B cell (primary cell): ENCODE data around the gene DOLPP1. TPM values are rescaled to one million over a fixed set of nuclear protein-coding genes. Genes with fewer than 3 reads are reported as not detected.

Experiments
- ATAC-seq: fragments of 200-7000 bp; cut with Tn5 transposase; one replicate; pipeline ENCODE4 v1.10.0; 2021; ENCODE audit warnings: low read depth, mild to moderate bottlenecking, moderate number of reproducible peaks, moderate library complexity
- CTCF ChIA-PET: fragments of 350-600 bp; sonication (Branson Sonifier 250); formaldehyde crosslinking; loops from one replicate; lab custom pipeline; 2021; ENCODE audit warnings: antibody characterized with exemption, inconsistent platforms; lab: Charles Lee
- POLR2A ChIA-PET: fragments of 350-600 bp; sonication (Branson Sonifier 250); formaldehyde crosslinking; loops from one replicate; lab custom pipeline; 2021; ENCODE audit warnings: antibody characterized with exemption; lab: Charles Lee
- DNase-seq: peaks from one replicate; pipeline ENCODE4 v3.0.0; 2013
- H2AFZ ChIP-seq: 2 replicates; pipeline ENCODE4 v1.6.1; 2012; ENCODE audit warnings: mild to moderate bottlenecking, low read depth, low read length; ENCODE audit not compliant: insufficient read depth, poor library complexity, severe bottlenecking
- H3K27ac ChIP-seq, 2 donors: 1 replicate in 1 of 2; 2 replicates in 1 of 2; pipeline ENCODE4 v1.5.1; 2012 to 2013; ENCODE audit warnings: low read length in 2 of 2, mild to moderate bottlenecking in 2 of 2, moderate library complexity in 1 of 2
- H3K27me3 ChIP-seq, 4 experiments: fragments of 200-600 bp in 1 of 4; sonication (generic) in 1 of 4; replicated peaks in 1 of 4; 1 replicate in 2 of 4; 2 replicates in 2 of 4; pipeline versions ENCODE4 v1.6.1 to v1.7.0; 2013 to 2016; ENCODE audit warnings: low read length in 3 of 4, mild to moderate bottlenecking in 2 of 4, mixed read lengths in 1 of 4, moderate library complexity in 1 of 4; ENCODE audit not compliant: insufficient read depth in 4 of 4, control insufficient read depth in 3 of 4; ENCODE audit errors: control extremely low read depth in 1 of 4
- H3K36me3 ChIP-seq, 2 experiments: replicated peaks in 1 of 2; 1 replicate in 1 of 2; 2 replicates in 1 of 2; pipeline versions ENCODE4 v1.6.1 to v1.7.1; 2013; ENCODE audit warnings: low read length in 1 of 2; ENCODE audit not compliant: insufficient read depth in 2 of 2, control insufficient read depth in 1 of 2; ENCODE audit errors: control extremely low read depth in 1 of 2, extremely low read depth in 1 of 2
- H3K4me1 ChIP-seq, 2 donors: fragments of 200-600 bp in 1 of 2; sonication (generic) in 1 of 2; 1 replicate in 1 of 2; 2 replicates in 1 of 2; pipeline versions ENCODE4 v1.5.1 to v1.6.1; 2013 to 2017; ENCODE audit warnings: low read length in 2 of 2; ENCODE audit not compliant: control insufficient read depth in 2 of 2, insufficient read depth in 2 of 2
- H3K4me2 ChIP-seq: replicated peaks from 2 replicates; pipeline ENCODE3; 2012; ENCODE audit warnings: mild to moderate bottlenecking, low read depth, low read length; ENCODE audit not compliant: poor library complexity, severe bottlenecking
- H3K4me3 ChIP-seq, 5 experiments: fragments of 200-600 bp in 1 of 5; sonication (generic) in 1 of 5; 1 replicate in 3 of 5; 2 replicates in 2 of 5; pipeline versions ENCODE4 v1.5.1 to v1.7.0; 2011 to 2016; ENCODE audit warnings: low read length in 4 of 5, mild to moderate bottlenecking in 4 of 5, low read depth in 2 of 5, control low read depth in 1 of 5, moderate library complexity in 1 of 5; ENCODE audit not compliant: insufficient read depth in 1 of 5; ENCODE audit errors: control extremely low read depth in 1 of 5, extremely low read depth in 1 of 5
- H3K79me2 ChIP-seq: fragments of 200-600 bp; sonication (generic); one replicate; pipeline ENCODE4 v1.6.0; 2016; ENCODE audit warnings: low read length; ENCODE audit not compliant: control insufficient read depth, insufficient read depth
- H3K9ac ChIP-seq: fragments of 200-600 bp; sonication (generic); 2 replicates; pipeline ENCODE4 v1.6.1; 2017; ENCODE audit warnings: mild to moderate bottlenecking, low read length, moderate library complexity
- H3K9me3 ChIP-seq, 3 donors: one replicate each; pipeline versions ENCODE4 v1.6.1 to v1.7.1; 2013; ENCODE audit warnings: low read length in 2 of 3; ENCODE audit not compliant: control insufficient read depth in 2 of 3, insufficient read depth in 1 of 3; ENCODE audit errors: control extremely low read depth in 1 of 3
- H4K20me1 ChIP-seq: 2 replicates; pipeline ENCODE4 v1.6.0; 2012; ENCODE audit warnings: mild to moderate bottlenecking, low read length; ENCODE audit not compliant: insufficient read depth, control insufficient read depth, poor library complexity, severe bottlenecking
- H3K27ac Mint-ChIP-seq: one replicate; pipeline ENCODE4 v1.8.0; 2021; ENCODE audit warnings: mixed read lengths
- H3K27me3 Mint-ChIP-seq: one replicate; pipeline ENCODE4 v1.8.0; 2021; ENCODE audit warnings: mixed read lengths
- H3K4me1 Mint-ChIP-seq: one replicate; pipeline ENCODE4 v1.8.0; 2021; ENCODE audit warnings: mixed read lengths
- H3K4me3 Mint-ChIP-seq: one replicate; pipeline ENCODE4 v1.8.0; 2021; ENCODE audit warnings: mixed read lengths
- H3K9me3 Mint-ChIP-seq: one replicate; pipeline ENCODE4 v1.8.0; 2022; ENCODE audit warnings: mixed read lengths; ENCODE audit not compliant: insufficient read depth
- CTCF ChIP-seq: fragments of 200-600 bp; IDR thresholded peaks from one replicate; pipeline ENCODE4 v1.8.0; 2022; ENCODE audit warnings: antibody characterized with exemption, mild to moderate bottlenecking
- EZH2 ChIP-seq: IDR thresholded peaks from 2 replicates; pipeline ENCODE4 v1.6.1; 2012; ENCODE audit warnings: borderline replicate concordance, low read depth, mild to moderate bottlenecking, moderate library complexity, low read length; ENCODE audit not compliant: insufficient read depth, poor library complexity, severe bottlenecking
- WGBS: methylation state at CpG from one replicate; pipeline ENCODE4 v1.1.5; 2013; ENCODE audit warnings: missing lambda C conversion rate; ENCODE audit not compliant: insufficient coverage; 5-methylcytosine and 5-hydroxymethylcytosine counted together
- intact Hi-C: fragments of 100-400 bp; cut with micrococcal nuclease; formaldehyde crosslinking; loops from one replicate; pipeline ENCODE4 v1.10.0; 2022
- polyA plus RNA-seq: library from polyadenylated mRNA; depleted of rRNA; stranded (reverse); fragments of >200 nt; gene quantifications from 2 replicates; pipeline ENCODE4 v1.2.3, GENCODE V29; 2012
- total RNA-seq, 2 donors: library from RNA; stranded (reverse); fragments of 120-200 nt in 1 of 2; gene quantifications; 1 replicate in 1 of 2; 2 replicates in 1 of 2; pipeline versions ENCODE4 v1.2.3 to v1.2.4, GENCODE V29; 2013 to 2022

The DOLPP1 gene
- total and polyA plus RNA-seq, 2 donors (not counting 1 experiment from before 2014, with no cell fraction given): 4.7 to 8.6 TPM

- POLR2A ChIA-PET: interaction anchor here (0.5 to 2.6 kb wide), 13 partner anchors 26 to 768 kb away, joined by 3 to 22 read pairs (median 6); partner anchors contain the start of genes CRAT, IER5L, NTMT1 and PTPA
- Histone ChIP-seq H3K79me2 (peaks cover 29% of the 10 kb centered on the region), H2AFZ (peak overlapping the region; percentile 79), H3K9me3 (no peaks in the 10 kb centered on the region), H3K4me2 (peak overlapping the region; percentile 94), H3K27ac (peak overlapping the region; percentile 97 to 100), H4K20me1 (peaks cover 8% of the 10 kb centered on the region), H3K27me3 (no peaks in the 10 kb centered on the region), H3K4me3 (peak overlapping the region; percentile 43 to 64 (median 57)), H3K9ac (peak overlapping the region; percentile 66), H3K36me3 (peaks cover 0 to 51% of the 10 kb centered on the region in 2 experiments), H3K4me1 (peaks cover 43 to 50% of the 10 kb centered on the region in 2 donors)
- 18% methylated on average over 11 of the region's 13 CpGs for WGBS
- CTCF ChIA-PET: interaction anchor here (0.5 to 18.9 kb wide), 40 partner anchors 9 to 989 kb away, joined by 3 to 382 read pairs (median 4); partner anchors contain the start of genes C9orf50, CRAT, IER5L and NTMT1
- no peak for TF ChIP-seq EZH2
- TF ChIP-seq CTCF: peak; percentile 94
- peak overlapping the region; percentile 94 for H3K27ac Mint-ChIP-seq
- DNase-seq (peak; percentile 88), ATAC-seq (peak; percentile 41)
- peaks cover 47% of the 10 kb centered on the region for H3K4me1 Mint-ChIP-seq
- no peaks in the 10 kb centered on the region for H3K27me3 Mint-ChIP-seq
- intact Hi-C loops: loop anchor here (1.0 to 2.0 kb wide), 4 partner anchors 39 to 503 kb away; partner anchors contain the start of genes ASB6, DOLPP1 and IER5L
- H3K4me3 Mint-ChIP-seq: peak overlapping the region; percentile 90
- H3K9me3 Mint-ChIP-seq: no peaks in the 10 kb centered on the region
These were observed 58.5 kb downstream of the DOLPP1 start for GRCh38 chr9:129139233-129139992.
